PC-9 (cell line): ENCODE data around the gene GSG1. TPM values are rescaled to one million over a fixed set of nuclear protein-coding genes. Genes with fewer than 3 reads are reported as not detected.

ENCODE experiments used
- BruUV-seq: library from RNA; stranded (reverse); fragments of 400-500 nt; replicated peaks from 2 replicates; lab custom pipeline; 2021; lab: Mats Ljungman, UMichigan
- CTCF ChIA-PET: fragments of 300-600 bp; sonication (Branson Sonifier 250); formaldehyde crosslinking; loops from one replicate; lab custom pipeline; 2022; ENCODE audit warnings: antibody characterized with exemption; lab: Charles Lee
- POLR2A ChIA-PET: fragments of 300-600 bp; sonication (Branson Sonifier 250); formaldehyde crosslinking; loops from one replicate; lab custom pipeline; 2022; ENCODE audit warnings: antibody characterized with exemption; ENCODE audit not compliant: unreplicated experiment; lab: Charles Lee
- DNase-seq, 2 experiments: peaks; one replicate each; pipeline versions ENCODE4 v3.0.0 to v3.0.0-alpha.2; 2015 to 2022; ENCODE audit warnings: mixed read lengths in 1 of 2
- H2AFZ ChIP-seq: fragments of 200-600 bp; sonication (generic); 2 replicates; pipeline ENCODE4 v1.8.1; 2017; ENCODE audit warnings: antibody characterized with exemption
- H3F3A ChIP-seq: fragments of 200-600 bp; sonication (generic); 2 replicates; pipeline ENCODE4 v1.8.1; 2017; ENCODE audit warnings: antibody characterized with exemption, mild to moderate bottlenecking, low read depth; ENCODE audit not compliant: insufficient read depth
- H3K27ac ChIP-seq: fragments of 200-600 bp; sonication (generic); 2 replicates; pipeline ENCODE4 v1.6.1; 2016; ENCODE audit warnings: mixed run types
- H3K27me3 ChIP-seq: fragments of 200-600 bp; sonication (generic); 2 replicates; pipeline ENCODE4 v1.6.1; 2016; ENCODE audit warnings: low read depth, mixed run types; ENCODE audit not compliant: insufficient read depth
- H3K36me3 ChIP-seq: fragments of 200-600 bp; sonication (generic); 2 replicates; pipeline ENCODE4 v1.6.1; 2016; ENCODE audit warnings: low read depth, mixed run types
- H3K4me1 ChIP-seq: fragments of 200-600 bp; sonication (generic); replicated peaks from 2 replicates; pipeline ENCODE4 v1.6.1; 2016; ENCODE audit warnings: mixed run types; ENCODE audit not compliant: insufficient read depth
- H3K4me2 ChIP-seq: fragments of 200-600 bp; sonication (generic); 2 replicates; pipeline ENCODE4 v1.6.1; 2017; ENCODE audit warnings: mixed run types
- H3K4me3 ChIP-seq: fragments of 200-600 bp; sonication (generic); 2 replicates; pipeline ENCODE4 v1.6.1; 2016; ENCODE audit warnings: mixed run types
- H3K79me2 ChIP-seq: fragments of 200-600 bp; sonication (generic); 2 replicates; pipeline ENCODE4 v1.6.1; 2017; ENCODE audit warnings: low read depth, mixed run types
- H3K9me2 ChIP-seq: fragments of 200-600 bp; sonication (generic); 2 replicates; pipeline ENCODE4 v1.8.1; 2017; ENCODE audit warnings: mild to moderate bottlenecking; ENCODE audit not compliant: insufficient read depth
- H3K9me3 ChIP-seq: fragments of 200-600 bp; sonication (generic); 2 replicates; pipeline ENCODE4 v1.8.1; 2016; ENCODE audit warnings: low read depth; ENCODE audit not compliant: insufficient read depth
- H4K20me1 ChIP-seq: fragments of 200-600 bp; sonication (generic); 2 replicates; pipeline ENCODE4 v1.8.1; 2017; ENCODE audit not compliant: insufficient read depth
- CTCF ChIP-seq: fragments of 200-600 bp; sonication (generic); conservative IDR thresholded peaks from 2 replicates; pipeline ENCODE4 v1.6.1; 2017; ENCODE audit warnings: mixed run types, antibody characterized with exemption, mild to moderate bottlenecking, moderate library complexity
- EZH2 ChIP-seq: fragments of 200-600 bp; sonication (generic); IDR thresholded peaks from 2 replicates; pipeline ENCODE4 v1.8.0; 2017; ENCODE audit warnings: antibody characterized with exemption, low read depth
- intact Hi-C: fragments of 100-400 bp; cut with micrococcal nuclease; formaldehyde crosslinking; loops from one replicate; pipeline ENCODE4 v1.10.0; 2022; ENCODE audit not compliant: unreplicated experiment
- total RNA-seq: library from RNA; stranded (reverse); gene quantifications from 2 replicates; pipeline ENCODE4 v1.2.3, GENCODE V29; 2021

GSG1 gene
- total RNA-seq, 1 experiment from 2014 or later, result 0.41 TPM

GRCh38 chr12:13082861-13083260 is 20.6 kb downstream of the GSG1 start:
- H3F3A ChIP-seq, result no peaks in the 10 kb centered on the region
- H3K27me3 ChIP-seq, result no peaks in the 10 kb centered on the region
- H3K9me3 ChIP-seq, result no peaks in the 10 kb centered on the region; the same call in 1 of the 2 replicates
- no peak overlapping the region for H3K27ac ChIP-seq
- no peaks in the 10 kb centered on the region for H4K20me1 ChIP-seq
- no peaks in the 10 kb centered on the region for H3K4me1 ChIP-seq
- intact Hi-C loops, result no loop called here
- POLR2A ChIA-PET, result no interaction called here
- CTCF ChIA-PET, result no interaction called here
- DNase-seq, result no peak
- H2AFZ ChIP-seq, result no peak overlapping the region
- BruUV-seq, result no TSS peak
- no peaks in the 10 kb centered on the region for H3K79me2 ChIP-seq
- H3K4me3 ChIP-seq, result no peak overlapping the region
- H3K9me2 ChIP-seq, result no peaks in the 10 kb centered on the region
- TF ChIP-seq CTCF, result no peak
- no peak for TF ChIP-seq EZH2
- no peaks in the 10 kb centered on the region for H3K36me3 ChIP-seq
- no peak overlapping the region for H3K4me2 ChIP-seq

GRCh38 chr12:13080266-13080665 is 23.2 kb downstream of the GSG1 start:
- H3K4me2 ChIP-seq, result no peak overlapping the region
- H3K27ac ChIP-seq, result no peak overlapping the region
- H3K4me1 ChIP-seq, result no peaks in the 10 kb centered on the region
- no peak overlapping the region for H3K4me3 ChIP-seq
- no peak overlapping the region for H2AFZ ChIP-seq
- no TSS peak for BruUV-seq
- H3K36me3 ChIP-seq, result no peaks in the 10 kb centered on the region
- H4K20me1 ChIP-seq, result no peaks in the 10 kb centered on the region
- no peak for DNase-seq
- TF ChIP-seq EZH2 (no peak), CTCF (no peak)
- POLR2A ChIA-PET, result no interaction called here
- CTCF ChIA-PET, result no interaction called here
- intact Hi-C loops, result no loop called here
- no peaks in the 10 kb centered on the region for H3F3A ChIP-seq
- no peaks in the 10 kb centered on the region for H3K9me2 ChIP-seq
- no peaks in the 10 kb centered on the region; the same call in 1 of the 2 replicates for H3K9me3 ChIP-seq
- no peaks in the 10 kb centered on the region for H3K79me2 ChIP-seq
- H3K27me3 ChIP-seq, result no peaks in the 10 kb centered on the region

- POLR2A ChIA-PET, result no interaction called here
- no peak overlapping the region for H2AFZ ChIP-seq
Observed at GRCh38 chr12:13079440-13079906, 24.0 kb downstream of the GSG1 start.

More at GRCh38 chr12:13079440-13079906, 24.0 kb downstream of the GSG1 start:
- BruUV-seq, result no TSS peak
- Histone ChIP-seq H3K36me3 (no peaks in the 10 kb centered on the region), H4K20me1 (no peaks in the 10 kb centered on the region), H3K79me2 (no peaks in the 10 kb centered on the region), H3K9me2 (no peaks in the 10 kb centered on the region), H3K4me1 (no peaks in the 10 kb centered on the region), H3K9me3 (no peaks in the 10 kb centered on the region; the same call in 1 of the 2 replicates), H3K27me3 (no peaks in the 10 kb centered on the region), H3K4me3 (no peak overlapping the region), H3F3A (no peaks in the 10 kb centered on the region), H3K4me2 (no peak overlapping the region), H3K27ac (no peak overlapping the region)
- peak in 1 of 2 experiments; percentile 33 for DNase-seq
- CTCF ChIA-PET, result no interaction called here
- no peak for TF ChIP-seq CTCF
- TF ChIP-seq EZH2, result no peak
- intact Hi-C loops, result no loop called here
